Skin of body (tissue), 2 donors: Measurements from ENCODE around the gene NPHP4. TPM values are rescaled to one million over a fixed set of nuclear protein-coding genes. Genes with fewer than 3 reads are reported as not detected.

Experiments used
- DNase-seq: peaks from one replicate; lab custom pipeline; 2025; lab: John Stamatoyannopoulos, UW
- total RNA-seq: library from RNA; depleted of rRNA; stranded (reverse); fragments of >200 nt; gene quantifications from one replicate; pipeline ENCODE4 v1.2.3, GENCODE V29; 2014

NPHP4 gene
- total RNA-seq, 1 donor from 2014 or later = 9.0 TPM

- DNase-seq = no peak
Measured at GRCh38 chr1:5880630-5881405, 111.4 kb downstream of the NPHP4 start.

- DNase-seq = no peak
Measured at GRCh38 chr1:5879421-5879820, 112.8 kb downstream of the NPHP4 start.

GRCh38 chr1:5878971-5879370 is 113.3 kb downstream of the NPHP4 start:
- DNase-seq = no peak

- no peak for DNase-seq
Measured at GRCh38 chr1:5877683-5878530, 114.3 kb downstream of the NPHP4 start.

- no peak for DNase-seq
Measured at GRCh38 chr1:5877001-5877400, 115.2 kb downstream of the NPHP4 start.

GRCh38 chr1:5876094-5876650 is 116.1 kb downstream of the NPHP4 start:
- no peak for DNase-seq

GRCh38 chr1:5875345-5875910 is 116.8 kb downstream of the NPHP4 start:
- no peak for DNase-seq

GRCh38 chr1:5874416-5875110 is 117.7 kb downstream of the NPHP4 start:
- no peak for DNase-seq

GRCh38 chr1:5873556-5873955 is 118.7 kb downstream of the NPHP4 start:
- no peak for DNase-seq

- DNase-seq = no peak
Measured at GRCh38 chr1:5872886-5873285, 119.3 kb downstream of the NPHP4 start.

- DNase-seq = no peak
Measured at GRCh38 chr1:5868931-5869500, 123.2 kb downstream of the NPHP4 start.

- DNase-seq = no peak
Measured at GRCh38 chr1:5865774-5866173, 126.5 kb downstream of the NPHP4 start.

- no peak for DNase-seq
Measured at GRCh38 chr1:5865056-5865455, 127.2 kb downstream of the NPHP4 start.

- DNase-seq = no peak
Measured at GRCh38 chr1:5864256-5864655, 128.0 kb downstream of the NPHP4 start.

GRCh38 chr1:5863238-5863637 is 129.0 kb downstream of the NPHP4 start:
- DNase-seq = no peak

GRCh38 chr1:5861871-5862825 is 130.1 kb downstream of the NPHP4 start:
- DNase-seq = no peak

GRCh38 chr1:5860277-5860676 is 131.9 kb downstream of the NPHP4 start:
- no peak for DNase-seq

GRCh38 chr1:5859766-5860165 is 132.5 kb downstream of the NPHP4 start:
- DNase-seq = no peak

GRCh38 chr1:5858844-5859407 is 133.3 kb downstream of the NPHP4 start:
- DNase-seq = no peak

GRCh38 chr1:5858246-5858645 is 134.0 kb downstream of the NPHP4 start:
- DNase-seq = no peak
